ENCODE data around the gene SERPINB10.

The SERPINB10 gene

GRCh38 chr18:63907664-63908063 lies at the start of gene SERPINB10:
TSS of gene SERPINB10 (plus strand) at chr18:63907958. CDS start at chr18:63915511, 7,553 bp downstream.
- no peak within 1 kb of the TSS for H3K27ac ChIP-seq
- TF ChIP-seq CTCF (IDR thresholded peaks at IDR 0.05) (no peak), ZFX (IDR thresholded peaks at IDR 0.05; ENCODE audit: borderline replicate concordance) (no peak)

- no peak overlapping the region for H3K27ac ChIP-seq
- no peak for TF ChIP-seq ZFX (IDR thresholded peaks at IDR 0.05; ENCODE audit: borderline replicate concordance)
- TF ChIP-seq CTCF (IDR thresholded peaks at IDR 0.05), result no peak
Observed at GRCh38 chr18:63858456-63858855, 49.3 kb upstream of the SERPINB10 start.

DNA sequence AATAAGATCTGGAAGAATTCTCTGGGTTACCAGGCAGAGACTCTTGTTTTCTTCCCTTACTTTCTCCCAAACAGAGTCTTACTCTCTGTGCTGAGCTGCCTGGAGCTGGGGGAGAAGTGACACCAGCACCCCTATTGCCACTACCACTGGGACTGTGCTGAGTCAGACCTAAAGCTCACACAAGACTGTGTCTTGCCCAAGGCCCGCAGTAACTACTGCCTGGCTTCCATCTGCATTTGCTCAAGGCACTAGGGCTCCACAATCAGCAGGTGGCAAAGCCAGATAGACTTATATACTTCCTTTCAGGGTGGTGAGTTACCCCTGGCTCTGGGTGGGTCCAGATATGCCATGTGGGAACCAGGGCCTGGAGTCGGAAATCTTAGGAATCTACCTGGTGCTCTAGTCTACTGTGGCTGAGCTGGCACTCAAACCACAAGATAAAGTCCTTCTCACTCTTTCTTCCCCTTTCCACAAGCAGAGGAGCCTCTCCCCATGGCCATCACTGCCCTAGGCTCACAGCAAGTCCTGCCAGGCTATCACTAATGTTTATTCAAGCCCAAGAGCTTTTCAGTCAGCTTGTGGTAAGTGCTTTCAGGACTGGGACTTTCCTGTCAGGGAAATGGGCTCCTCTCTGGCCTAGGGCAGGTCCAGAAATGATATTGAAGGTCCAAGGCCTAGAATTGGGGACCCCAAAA lies 47.8 kb upstream of the SERPINB10 start:
- H3K27ac ChIP-seq, result no peak overlapping the region
- TF ChIP-seq CTCF (IDR thresholded peaks at IDR 0.05), result no peak
- TF ChIP-seq ZFX (IDR thresholded peaks at IDR 0.05; ENCODE audit: borderline replicate concordance), result no peak

DNA sequence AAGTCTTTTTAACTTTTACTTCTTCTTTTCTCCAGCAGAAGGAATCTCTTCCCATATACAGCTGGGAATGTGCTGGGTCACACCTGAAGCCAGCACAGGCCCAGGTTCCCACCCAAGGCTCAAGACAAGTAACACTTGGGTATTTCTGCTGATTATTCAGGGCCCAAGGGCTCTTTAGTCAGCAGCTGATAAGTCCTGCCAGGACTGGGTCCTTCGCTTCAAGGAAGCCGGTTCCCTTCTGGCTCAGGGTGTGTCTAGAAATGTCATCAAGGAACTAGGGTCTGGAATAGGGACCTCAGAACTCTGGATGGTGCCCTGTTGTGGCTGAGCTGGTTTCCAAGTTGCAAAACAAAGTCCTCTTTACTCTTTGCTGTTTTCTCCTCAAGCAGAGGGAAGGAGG lies 47.2 kb upstream of the SERPINB10 start:
- TF ChIP-seq CTCF (IDR thresholded peaks at IDR 0.05) (no peak), ZFX (IDR thresholded peaks at IDR 0.05; ENCODE audit: borderline replicate concordance) (no peak)
- no peak overlapping the region for H3K27ac ChIP-seq

GRCh38 chr18:63867368-63868125 lies 40.2 kb upstream of the SERPINB10 start:
- H3K27ac ChIP-seq, result no peak overlapping the region
- TF ChIP-seq ZFX (IDR thresholded peaks at IDR 0.05; ENCODE audit: borderline replicate concordance) (no peak), CTCF (IDR thresholded peaks at IDR 0.05) (no peak)

GRCh38 chr18:63868546-63868945 lies 39.2 kb upstream of the SERPINB10 start:
- no peak overlapping the region for H3K27ac ChIP-seq
- TF ChIP-seq CTCF (IDR thresholded peaks at IDR 0.05) (no peak), ZFX (IDR thresholded peaks at IDR 0.05; ENCODE audit: borderline replicate concordance) (no peak)

GRCh38 chr18:63869374-63869773 lies 38.4 kb upstream of the SERPINB10 start:
- no peak overlapping the region for H3K27ac ChIP-seq

More at GRCh38 chr18:63869374-63869773, 38.4 kb upstream of the SERPINB10 start:
- no peak for TF ChIP-seq ZFX (IDR thresholded peaks at IDR 0.05; ENCODE audit: borderline replicate concordance)
- TF ChIP-seq CTCF (IDR thresholded peaks at IDR 0.05), result no peak

Data from 22Rv1 (cell line).